ENCODE data around the gene ZBTB5.

The ZBTB5 gene

DNA sequence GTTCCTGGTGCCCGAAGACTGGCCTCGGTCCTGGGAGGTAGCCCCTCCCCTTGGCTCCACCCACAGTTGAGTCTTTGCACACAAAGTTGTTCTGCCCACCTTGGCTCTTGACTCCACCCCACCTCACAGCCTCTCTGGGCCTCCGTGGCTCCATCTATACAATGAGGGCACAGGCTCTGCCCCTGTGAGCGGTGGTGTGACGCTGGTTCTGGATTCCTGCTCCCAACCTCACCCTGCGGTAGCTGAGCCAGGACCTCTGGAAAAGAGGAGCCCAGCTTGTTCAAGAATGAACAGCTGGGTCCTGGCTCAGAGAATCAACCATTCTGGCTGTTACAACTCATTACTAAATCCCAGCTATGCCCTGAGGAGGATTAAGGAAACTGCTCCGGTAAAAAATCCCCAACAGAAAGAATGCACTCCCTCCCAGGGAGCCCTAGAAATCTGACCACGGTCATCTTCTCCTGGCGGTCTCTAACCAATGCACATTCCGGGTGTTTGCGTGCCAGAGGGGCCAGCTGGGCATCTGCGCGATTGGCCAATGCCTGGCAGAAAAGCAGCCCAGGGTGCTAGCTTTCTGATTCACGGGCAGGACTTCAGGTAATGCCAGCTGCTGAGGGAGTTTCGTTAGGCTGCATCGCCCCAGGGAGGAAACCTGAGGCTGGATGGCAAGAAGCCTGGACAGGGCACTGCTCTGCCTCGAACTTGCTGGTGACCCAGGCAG lies 52.7 kb downstream of the ZBTB5 start:
- no peak for DNase-seq (ENCODE audit: extremely low read depth, insufficient read length)
- H3K36me3 ChIP-seq (ENCODE audit: control insufficient read depth, insufficient read depth, low read length), result no peaks in the 10 kb centered on the region

DNA sequence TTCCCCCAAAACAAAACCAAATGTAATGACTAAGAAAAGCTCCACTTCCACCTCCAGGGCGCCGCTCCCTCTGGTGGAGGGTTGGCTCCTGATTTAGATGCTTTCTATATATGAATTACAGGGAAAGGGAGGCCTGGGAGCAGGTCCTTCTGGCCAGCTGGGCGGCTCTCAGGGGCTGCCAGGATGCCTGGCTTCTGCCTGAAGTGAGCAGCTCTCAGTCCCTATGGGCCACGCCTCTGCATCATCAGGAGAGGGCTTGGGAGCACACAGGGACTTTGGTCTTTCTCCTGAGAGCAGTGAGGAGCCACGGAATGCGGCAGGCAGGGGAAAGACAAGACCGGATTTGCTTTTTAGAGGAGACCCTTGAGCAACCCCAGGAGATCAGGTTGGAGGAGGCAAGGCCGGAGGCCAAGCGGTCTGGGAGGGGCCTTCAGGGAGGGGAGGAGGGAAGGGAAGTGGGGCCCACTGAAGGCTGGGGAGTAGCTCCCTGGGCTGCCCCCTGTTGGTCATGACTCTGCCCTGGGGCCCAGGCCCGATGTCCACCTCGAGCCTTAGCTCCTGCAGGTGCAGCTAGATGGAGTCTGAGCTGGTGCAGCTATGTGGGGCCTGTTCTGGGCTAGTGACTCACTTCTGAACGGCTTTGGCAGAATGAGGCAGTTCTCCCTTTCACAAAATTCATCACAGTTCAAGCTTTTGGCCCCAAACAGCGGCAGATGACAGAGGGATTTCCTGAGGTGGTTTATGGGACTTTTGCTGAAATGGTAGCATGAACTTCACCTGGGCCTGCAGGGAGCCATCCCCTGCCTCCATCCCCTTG lies 54.1 kb downstream of the ZBTB5 start:
- TF ChIP-seq, protein P1, sequence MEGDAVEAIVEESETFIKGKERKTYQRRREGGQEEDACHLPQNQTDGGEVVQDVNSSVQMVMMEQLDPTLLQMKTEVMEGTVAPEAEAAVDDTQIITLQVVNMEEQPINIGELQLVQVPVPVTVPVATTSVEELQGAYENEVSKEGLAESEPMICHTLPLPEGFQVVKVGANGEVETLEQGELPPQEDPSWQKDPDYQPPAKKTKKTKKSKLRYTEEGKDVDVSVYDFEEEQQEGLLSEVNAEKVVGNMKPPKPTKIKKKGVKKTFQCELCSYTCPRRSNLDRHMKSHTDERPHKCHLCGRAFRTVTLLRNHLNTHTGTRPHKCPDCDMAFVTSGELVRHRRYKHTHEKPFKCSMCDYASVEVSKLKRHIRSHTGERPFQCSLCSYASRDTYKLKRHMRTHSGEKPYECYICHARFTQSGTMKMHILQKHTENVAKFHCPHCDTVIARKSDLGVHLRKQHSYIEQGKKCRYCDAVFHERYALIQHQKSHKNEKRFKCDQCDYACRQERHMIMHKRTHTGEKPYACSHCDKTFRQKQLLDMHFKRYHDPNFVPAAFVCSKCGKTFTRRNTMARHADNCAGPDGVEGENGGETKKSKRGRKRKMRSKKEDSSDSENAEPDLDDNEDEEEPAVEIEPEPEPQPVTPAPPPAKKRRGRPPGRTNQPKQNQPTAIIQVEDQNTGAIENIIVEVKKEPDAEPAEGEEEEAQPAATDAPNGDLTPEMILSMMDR (IDR thresholded peaks at IDR 0.05; ENCODE audit: insufficient read depth, low read length, poor library complexity, severe bottlenecking), result peak; percentile 79
- DNase-seq (ENCODE audit: extremely low read depth, insufficient read length), result peak; percentile 89
- Histone ChIP-seq H3K4me3 (replicated peaks; ENCODE audit: low read depth, low read length) (no peak overlapping the region; the same call in none of the 2 replicates), H3K36me3 (ENCODE audit: control insufficient read depth, insufficient read depth, low read length) (no peaks in the 10 kb centered on the region), H3K27me3 (replicated peaks; ENCODE audit: control insufficient read depth, insufficient read depth, low read length) (no peaks in the 10 kb centered on the region)

More for the DNA sequence above, 52.7 kb downstream of the ZBTB5 start:
- Histone ChIP-seq H3K27me3 (replicated peaks; ENCODE audit: control insufficient read depth, insufficient read depth, low read length) (no peaks in the 10 kb centered on the region), H3K4me3 (replicated peaks; ENCODE audit: low read depth, low read length) (no peak overlapping the region)
- TF ChIP-seq, protein P1 (IDR thresholded peaks at IDR 0.05; ENCODE audit: insufficient read depth, low read length, poor library complexity, severe bottlenecking), result no peak

DNA sequence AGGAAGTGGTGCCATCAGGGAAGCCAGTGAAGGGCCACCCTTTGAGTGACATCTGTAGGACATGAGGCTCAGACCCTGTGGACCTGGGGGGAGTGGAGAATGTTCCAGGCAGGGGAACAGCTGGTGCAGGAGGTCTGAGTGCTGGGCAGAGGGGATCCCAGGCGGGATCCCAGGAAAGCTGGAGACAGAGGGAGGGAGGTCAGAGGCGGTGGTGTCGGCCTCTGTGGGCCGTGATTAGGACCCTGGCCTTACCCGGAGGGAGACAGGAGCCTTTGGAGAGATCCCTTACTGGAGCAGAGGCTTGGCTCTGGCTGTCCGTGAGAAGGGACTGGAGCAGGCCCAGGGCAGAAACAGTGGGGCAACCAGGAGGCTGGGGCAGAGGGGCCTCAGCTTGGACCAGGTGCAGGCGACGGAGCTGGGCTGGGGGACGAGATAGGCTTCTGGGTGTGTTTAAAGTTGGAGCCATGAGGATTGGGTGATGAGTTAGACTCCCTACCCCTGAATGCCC lies 54.8 kb downstream of the ZBTB5 start:
- Histone ChIP-seq H3K27me3 (replicated peaks; ENCODE audit: control insufficient read depth, insufficient read depth, low read length) (no peaks in the 10 kb centered on the region), H3K36me3 (ENCODE audit: control insufficient read depth, insufficient read depth, low read length) (no peaks in the 10 kb centered on the region), H3K4me3 (replicated peaks; ENCODE audit: low read depth, low read length) (peak overlapping the region; percentile 19)
- DNase-seq (ENCODE audit: extremely low read depth, insufficient read length), result peak; percentile 69
- TF ChIP-seq, protein P1 (IDR thresholded peaks at IDR 0.05; ENCODE audit: insufficient read depth, low read length, poor library complexity, severe bottlenecking), result no peak

DNA sequence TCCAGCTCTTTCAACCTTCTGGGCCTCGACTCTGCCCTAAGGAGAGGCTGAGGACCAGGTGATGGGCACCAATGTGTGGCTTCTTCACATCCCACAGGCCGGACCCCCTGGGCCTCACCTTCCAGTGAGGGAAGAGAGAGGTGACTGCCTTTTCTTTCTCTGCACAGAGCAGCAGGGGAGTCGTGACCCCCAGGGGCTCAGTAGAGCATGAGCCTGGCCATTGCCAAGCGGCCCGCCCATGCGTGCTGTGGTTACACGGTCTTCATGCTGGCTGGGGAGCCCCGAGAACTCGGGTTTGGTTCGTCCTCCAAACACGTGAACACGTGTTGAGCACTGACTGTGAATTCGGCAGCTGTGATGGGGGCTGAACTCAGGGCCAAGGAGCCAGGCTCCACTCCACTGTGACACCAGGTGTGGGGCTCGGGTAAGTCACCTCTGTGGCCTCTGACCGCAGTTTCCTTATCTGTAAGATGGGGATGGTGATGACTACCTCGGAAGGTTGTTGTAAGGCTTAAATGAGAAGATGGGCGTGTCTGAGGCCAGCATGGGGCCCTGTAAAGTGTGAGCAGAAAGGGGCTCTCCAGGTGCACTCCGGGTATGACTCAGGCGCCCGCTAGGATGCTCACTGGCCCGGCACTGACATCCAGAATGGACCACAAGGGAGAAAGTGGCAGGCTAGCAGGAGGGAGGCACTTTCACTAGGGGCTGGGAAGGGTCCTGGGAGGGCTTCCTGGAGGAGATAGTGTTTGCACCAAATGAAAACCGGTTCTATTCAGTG lies 56.1 kb downstream of the ZBTB5 start:
- TF ChIP-seq, protein P1 (IDR thresholded peaks at IDR 0.05; ENCODE audit: insufficient read depth, low read length, poor library complexity, severe bottlenecking), result no peak
- peak; percentile 95 for DNase-seq (ENCODE audit: extremely low read depth, insufficient read length)
- H3K4me3 ChIP-seq (replicated peaks; ENCODE audit: low read depth, low read length), result no peak overlapping the region
- no peaks in the 10 kb centered on the region for H3K36me3 ChIP-seq (ENCODE audit: control insufficient read depth, insufficient read depth, low read length)
- no peaks in the 10 kb centered on the region for H3K27me3 ChIP-seq (replicated peaks; ENCODE audit: control insufficient read depth, insufficient read depth, low read length)

DNA sequence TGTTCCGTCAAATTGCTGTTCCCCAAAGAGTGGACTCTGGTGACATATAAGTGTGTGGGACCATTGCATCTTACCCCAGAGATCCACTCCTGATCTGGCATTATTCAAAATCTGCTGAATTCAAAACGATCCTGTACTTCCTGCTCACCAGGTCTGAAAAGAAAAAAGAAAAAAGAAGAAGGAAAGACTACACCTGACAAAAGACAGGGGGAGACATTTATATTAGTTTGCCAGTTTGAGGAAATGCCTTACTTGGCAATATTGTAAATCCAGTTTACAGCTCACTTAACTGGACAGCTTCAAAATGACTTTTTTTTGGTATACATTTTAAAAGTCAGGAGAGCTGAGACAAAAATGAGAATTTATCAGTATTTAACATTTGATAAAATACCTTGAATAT lies 57.8 kb downstream of the ZBTB5 start:
- TF ChIP-seq, protein P1 (IDR thresholded peaks at IDR 0.05; ENCODE audit: insufficient read depth, low read length, poor library complexity, severe bottlenecking), result peak; percentile 23
- Histone ChIP-seq H3K4me3 (replicated peaks; ENCODE audit: low read depth, low read length) (no peak overlapping the region), H3K36me3 (ENCODE audit: control insufficient read depth, insufficient read depth, low read length) (no peaks in the 10 kb centered on the region), H3K27me3 (replicated peaks; ENCODE audit: control insufficient read depth, insufficient read depth, low read length) (no peaks in the 10 kb centered on the region)
- no peak for DNase-seq (ENCODE audit: extremely low read depth, insufficient read length)
